COR-L47 (cell line): ENCODE measurements around the gene NXPH4.
A peak's percentile ranks its signal among the peaks of the same experiment; 100 is the strongest.

Experiments
- DNase-seq: peaks from one replicate; lab custom pipeline; 2025; lab: John Stamatoyannopoulos, UW

Gene NXPH4

DNA sequence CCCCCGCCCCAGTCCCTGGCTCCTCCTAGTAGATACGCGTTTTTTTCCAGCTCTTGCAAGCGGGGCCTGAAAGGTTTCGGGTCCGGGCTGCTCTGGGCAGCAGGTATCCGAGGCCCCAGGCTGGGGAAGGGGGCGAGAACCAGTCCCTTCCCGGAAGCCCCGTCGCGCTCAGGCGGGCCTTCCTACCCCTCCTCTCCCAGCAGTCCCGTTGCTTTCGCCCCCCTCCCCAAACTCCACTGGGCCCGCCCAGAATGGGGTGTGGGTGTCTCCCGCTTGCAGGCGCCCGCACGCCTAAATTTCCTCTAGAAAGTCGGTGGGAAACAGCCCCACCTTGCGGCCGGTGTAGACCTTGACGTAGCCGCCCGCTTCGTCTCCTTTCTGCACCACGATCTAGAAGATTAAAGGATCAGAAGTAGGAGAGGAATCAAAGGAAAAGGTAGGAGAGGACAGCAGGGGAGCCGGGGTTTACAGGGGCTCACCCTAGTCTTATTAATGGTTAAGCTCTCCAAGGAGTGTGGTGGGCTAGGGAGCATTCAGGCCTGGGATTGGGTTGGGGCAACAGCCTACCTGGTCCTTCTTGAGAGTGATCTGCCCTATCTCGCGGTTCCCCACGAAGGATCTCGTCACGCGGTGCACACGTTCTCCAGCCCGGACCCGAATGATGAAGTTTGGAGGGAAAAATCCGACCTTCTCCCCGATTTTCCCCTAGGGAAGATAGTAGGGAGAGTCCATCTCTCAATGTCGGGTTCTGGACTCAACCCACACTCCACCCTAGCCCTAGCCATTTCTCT, 27.1 kb downstream of the NXPH4 start:
- DNase-seq: peak; percentile 80

DNA sequence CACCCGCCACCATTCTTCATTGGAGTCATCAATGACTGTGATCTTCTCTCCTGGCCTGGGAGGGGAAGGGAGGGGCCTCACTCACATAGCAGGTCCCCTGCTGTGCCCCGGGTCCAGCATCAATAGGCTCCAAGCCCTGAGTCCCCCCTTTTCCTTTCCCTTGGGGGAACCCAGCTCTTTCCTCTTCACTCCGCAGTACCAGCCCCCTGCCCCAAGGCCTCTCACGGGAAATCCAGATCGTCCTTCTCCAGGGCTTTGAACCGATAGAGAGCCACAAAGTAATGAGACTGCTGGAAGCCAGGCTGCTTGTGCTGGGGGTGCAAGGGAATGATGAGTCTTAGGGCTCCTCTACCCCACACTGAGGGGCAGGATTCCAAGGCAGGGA, 27.7 kb downstream of the NXPH4 start:
- DNase-seq: no peak

DNA sequence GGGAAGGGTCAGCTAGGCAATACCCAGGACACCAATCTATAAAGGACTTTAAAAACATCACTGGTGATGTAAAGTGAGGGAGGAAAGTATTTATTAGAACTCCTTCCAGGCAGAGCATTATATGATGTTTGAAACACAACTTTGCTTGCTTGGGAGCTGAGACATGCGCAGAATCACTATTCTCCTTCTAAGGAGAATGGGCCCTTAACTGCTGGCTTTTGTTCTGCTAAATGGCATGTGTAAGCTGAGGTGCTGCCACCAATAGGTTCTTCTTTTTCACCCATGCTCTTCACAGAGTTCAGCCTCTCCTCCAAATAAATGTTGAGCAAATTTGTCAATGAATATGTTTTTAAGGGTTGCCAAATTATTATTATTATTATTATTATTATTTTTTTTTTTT, 30.4 kb downstream of the NXPH4 start:
- DNase-seq: no peak

DNA sequence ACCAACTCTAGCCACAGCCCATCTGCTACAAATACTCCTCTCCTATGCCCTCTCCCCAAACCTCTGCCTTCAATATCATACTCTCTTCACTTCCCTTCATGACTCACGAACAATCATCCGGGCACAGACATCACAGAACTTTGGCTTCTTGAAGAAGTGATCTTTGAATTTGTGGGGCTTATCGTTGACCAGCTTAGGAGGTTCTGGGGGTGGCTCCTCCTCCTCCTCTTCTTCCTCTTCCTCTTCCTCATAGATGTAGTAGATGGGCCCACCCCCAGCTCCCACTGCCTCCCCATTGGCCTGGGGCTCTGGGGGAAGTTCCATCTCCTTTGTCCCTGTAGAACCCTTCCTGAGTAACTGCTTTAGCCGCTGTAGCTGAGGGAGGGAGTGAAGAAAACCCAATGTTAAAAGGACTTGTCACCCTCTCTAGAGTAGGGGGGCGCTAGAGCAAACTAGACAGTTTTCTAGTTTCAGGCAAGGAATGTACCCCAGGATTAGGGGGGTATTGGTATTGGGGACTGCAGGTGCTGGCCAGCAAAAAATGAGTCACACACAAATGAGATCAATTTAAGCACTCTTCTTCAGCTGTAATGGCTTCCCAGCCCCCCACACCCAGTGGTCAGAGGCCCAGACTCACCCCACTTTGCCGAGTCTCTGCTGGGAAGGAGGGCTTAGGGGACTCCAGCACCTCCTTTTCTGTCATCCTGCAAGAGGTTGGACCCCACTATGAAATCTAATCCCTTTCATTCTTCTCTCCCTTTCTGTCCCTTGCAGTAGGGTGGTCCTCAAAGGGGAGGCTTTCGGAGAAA, 32.5 kb downstream of the NXPH4 start:
- no peak for DNase-seq

DNA sequence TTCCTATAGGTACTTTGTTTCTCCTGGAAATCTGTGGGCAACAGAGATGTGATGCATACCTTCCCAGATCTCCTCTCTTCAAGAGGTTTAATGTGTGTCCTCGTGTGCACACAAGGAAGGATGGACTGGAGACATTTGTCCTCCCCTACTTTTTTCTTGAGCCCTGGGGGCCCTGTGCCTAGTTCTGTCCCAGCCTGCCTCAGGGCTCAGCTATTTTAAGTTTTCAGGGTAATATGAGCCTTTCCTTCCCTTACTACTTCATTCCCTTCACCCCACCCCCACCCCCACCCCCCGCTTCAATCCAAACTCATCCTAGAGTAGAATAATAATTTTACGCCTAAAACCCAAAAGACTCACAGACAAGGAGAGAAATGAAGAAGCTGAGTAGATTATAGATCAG, 33.9 kb downstream of the NXPH4 start:
- DNase-seq: no peak

DNA sequence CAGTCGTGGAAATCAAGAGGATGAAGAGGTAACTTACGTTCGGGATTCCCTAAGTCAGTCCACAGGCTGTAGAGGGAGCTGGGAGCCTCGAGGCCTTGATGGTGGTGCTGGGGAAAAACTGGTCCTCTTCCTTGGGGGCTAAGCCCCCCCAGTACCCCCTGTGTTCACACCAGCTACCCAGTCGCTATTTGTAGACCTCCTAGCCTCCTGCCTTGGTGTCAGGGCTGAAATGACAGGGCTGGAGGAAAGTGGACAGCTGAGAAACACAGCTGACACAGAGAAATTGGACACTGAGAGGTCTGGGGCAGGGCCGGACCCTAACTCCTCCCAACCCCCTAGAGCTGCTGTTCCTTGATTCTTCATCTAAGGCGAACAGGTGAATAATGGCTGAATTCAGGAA, 34.4 kb downstream of the NXPH4 start, which contains the start of gene STAC3:
Gene STAC3 (minus strand): TSS at position 232 of the 400 bp plus-strand sequence. CDS start 1,551 bp downstream, outside the sequence.
- no peak for DNase-seq

DNA sequence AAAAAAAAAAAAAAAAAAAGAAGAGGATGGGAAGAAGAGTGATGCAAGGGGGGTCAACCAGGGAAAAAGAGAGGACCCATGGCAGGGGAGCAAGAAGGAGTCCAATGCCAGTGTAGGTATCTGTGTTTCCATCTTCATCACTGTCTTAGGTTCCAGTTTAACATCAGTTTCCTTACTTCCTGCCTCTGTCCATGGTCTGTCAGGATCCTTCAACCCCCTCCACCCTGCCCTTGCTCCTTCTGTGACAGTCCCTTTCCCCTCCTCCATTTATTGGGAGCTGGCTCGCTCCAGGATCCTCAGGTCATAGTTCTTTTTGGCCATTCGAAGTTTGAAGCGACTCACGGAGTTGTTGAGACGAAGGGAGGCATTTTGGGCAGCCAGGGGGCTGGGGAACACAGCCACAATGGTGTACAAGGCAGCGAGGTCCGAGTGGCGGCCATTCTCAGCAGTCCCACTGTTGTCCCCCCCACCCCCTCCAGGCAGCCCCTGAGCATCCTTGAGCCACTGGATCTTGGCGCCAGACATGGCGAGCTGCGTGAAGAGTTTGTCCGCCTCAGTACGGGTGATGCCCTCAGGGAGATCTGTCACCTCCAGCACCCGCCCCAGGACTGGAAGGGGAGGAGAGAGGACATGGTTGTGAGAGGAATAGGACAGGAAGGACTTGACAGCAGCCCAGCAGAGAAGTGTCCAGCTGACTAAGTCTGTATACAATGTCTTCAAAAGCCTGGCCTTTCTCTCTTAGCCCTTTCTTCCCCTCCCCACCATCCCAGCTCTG, 38.1 kb downstream of the NXPH4 start:
- no peak for DNase-seq

DNA sequence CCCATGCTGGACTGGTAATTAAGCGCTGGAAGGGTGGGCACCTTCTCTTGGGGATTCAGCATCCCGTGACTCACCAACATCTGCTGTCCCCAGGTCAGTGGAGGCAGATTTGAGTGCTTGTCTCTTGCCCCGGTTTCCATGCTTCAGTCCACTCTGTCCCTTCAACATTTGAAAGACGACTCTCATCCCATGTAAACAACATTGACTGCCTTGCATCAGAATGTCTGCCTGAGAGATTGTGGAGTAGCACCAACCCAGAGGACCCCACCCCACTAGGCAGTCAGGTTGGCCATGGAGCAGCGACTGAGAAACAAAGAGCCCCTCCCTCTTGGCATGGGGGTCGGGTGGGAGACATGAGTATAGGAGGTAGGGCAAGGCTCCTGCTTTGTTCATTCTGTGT, 39.3 kb downstream of the NXPH4 start:
- DNase-seq: no peak

DNA sequence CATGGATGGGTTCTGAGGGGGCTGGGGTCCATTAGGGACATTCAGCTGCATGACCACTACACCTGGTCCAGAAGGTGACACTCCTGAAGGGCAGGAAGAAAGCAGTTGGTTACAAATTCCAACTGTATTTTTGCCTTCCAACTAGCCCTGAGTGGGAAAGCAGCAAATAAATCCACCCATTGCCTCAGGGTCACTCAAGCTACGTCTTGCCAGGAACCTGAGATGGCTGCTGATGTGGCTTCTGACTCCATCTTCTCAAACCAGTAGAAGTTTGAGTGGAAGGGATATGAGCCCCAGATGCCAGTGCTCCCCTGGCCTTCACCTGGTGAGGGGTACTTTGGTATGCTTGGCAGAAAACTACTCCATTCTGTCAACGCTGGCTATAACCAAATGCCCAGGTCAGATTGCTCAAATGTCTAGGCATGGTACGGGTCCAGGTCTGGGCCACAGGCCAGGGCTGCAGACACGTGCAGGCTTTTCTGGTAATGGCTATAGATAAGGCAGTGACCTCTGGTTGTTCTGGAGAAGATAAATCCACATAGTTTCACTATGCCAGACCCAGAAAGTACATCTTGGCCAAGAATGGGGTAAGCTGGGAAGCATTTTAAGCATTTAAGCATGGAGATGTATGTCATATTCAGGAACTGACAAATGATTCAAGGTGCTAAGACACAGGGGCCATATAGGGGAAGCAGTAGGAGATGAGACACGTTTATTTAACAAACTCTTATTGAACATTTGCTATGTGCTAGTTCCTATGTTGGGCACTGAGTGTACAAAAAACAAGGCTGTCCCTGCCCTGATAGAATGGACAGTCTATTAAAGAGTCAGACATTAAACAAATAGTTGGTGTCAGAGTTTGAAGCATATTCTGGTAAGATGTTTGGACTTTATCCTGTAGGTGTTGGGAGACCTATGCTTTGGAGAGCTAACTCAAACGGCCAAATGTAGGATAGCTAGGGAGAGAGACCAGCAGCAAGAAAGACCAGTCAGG, 42.7 kb downstream of the NXPH4 start:
- DNase-seq: no peak

DNA sequence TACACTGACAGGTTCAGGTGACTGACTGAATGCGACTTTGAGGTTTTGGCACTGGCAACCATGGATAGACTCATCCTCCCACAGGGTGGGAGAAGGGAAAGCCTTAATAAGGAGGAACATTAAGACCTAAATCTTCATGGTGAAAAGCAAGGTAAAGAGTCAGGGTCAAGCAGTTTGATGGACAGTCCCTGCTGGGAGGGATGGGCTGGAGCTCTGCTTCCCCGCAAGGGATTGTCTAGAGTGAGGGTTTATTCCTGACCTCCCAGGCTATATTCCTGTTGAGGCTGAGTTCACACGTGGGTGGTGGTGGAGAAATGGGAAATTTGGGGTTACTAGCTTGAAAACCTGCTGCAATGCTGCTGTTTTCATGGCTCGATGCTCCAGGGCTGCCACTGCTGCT, 43.8 kb downstream of the NXPH4 start:
- DNase-seq: no peak

DNA sequence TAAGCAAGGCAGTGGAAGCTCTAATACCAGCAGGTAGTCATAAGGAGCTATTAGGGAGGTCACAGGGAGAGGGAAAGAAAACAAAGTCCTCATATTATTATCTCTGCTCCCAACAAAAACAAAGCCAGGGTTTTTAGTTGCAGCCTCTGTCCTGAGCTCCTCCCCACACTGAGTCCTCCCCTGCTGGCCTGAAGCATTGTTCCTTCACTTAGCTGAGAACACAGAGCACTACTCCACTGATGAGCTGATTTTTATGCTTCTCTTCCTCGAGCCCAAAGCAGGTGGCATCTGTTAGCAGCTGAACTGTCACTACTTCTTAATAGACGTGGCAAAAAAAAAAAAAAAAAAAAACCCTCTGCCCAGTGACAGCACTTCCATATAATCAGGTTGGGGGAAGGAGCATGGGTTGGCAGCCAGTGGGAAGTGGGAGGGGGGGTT, 44.9 kb downstream of the NXPH4 start:
- DNase-seq: peak; percentile 64

DNA sequence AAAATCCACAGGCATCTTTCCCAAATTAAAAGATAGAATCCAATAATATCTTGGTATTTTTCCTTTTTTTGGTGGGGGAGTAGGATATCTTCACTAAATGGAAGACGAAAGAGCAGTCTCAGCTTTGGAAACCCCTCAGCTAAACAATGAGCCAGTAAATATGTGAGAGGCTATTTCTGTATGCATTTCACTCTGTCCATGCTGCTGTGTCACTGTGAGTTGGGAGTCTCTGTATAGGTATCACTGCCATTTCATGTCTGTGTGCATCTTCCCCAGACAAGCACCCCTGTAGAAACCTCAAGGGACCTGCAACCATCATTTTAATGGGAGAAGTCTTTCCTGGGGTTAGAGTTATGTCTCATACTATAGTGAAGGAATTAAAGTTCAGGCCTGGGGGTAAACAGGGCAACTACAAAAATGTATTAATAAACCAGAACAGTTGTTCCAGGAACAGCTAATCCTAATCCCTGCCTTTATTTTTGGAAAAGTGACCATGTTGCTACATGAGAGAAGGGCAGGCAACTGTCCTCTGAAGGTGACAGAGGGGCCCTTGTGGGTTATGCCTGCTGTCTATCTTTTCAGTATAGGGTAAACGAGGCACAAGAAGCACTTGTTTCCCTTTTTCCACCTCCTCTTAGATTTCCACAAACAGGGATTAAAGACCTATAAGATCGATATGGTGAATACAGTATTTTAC, 45.7 kb downstream of the NXPH4 start:
- no peak for DNase-seq

DNA sequence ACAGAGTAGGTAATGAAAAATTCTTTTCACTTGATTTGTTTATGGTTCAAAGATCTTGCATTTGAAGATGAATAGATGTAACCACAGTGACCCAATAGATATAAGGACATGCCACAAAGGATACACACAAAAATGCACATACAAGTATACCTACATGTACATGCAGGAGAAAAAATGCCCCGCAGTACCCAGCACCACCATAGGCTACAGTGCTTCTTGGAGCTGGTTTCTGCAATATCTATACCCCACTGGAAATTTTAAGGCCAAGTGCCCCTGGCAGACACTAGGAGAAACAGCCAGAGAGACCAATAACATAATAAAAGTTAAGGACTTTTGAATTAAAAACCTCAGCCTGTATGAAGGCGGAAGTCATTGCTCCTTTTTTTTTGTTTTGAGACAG, 46.5 kb downstream of the NXPH4 start:
- DNase-seq: no peak

DNA sequence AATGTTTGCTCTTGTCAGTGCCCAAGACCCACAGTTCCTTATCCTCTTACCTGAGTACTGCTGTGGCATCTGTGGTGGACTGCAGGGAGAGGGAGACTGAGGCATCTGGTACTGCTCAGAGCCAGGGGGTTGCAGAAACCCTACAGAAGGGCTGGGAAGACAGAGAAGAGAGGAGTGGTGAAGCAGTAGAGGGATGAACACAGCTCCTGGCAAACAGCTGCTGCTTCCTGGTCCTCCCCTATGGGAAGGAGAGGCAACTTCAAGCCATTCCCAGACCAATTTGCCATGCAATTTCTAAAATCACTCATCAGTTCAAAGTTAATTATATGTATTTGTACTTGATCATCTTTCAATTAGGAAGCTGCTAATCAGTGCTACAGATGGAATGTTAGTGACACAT, 50.1 kb downstream of the NXPH4 start:
- no peak for DNase-seq

DNA sequence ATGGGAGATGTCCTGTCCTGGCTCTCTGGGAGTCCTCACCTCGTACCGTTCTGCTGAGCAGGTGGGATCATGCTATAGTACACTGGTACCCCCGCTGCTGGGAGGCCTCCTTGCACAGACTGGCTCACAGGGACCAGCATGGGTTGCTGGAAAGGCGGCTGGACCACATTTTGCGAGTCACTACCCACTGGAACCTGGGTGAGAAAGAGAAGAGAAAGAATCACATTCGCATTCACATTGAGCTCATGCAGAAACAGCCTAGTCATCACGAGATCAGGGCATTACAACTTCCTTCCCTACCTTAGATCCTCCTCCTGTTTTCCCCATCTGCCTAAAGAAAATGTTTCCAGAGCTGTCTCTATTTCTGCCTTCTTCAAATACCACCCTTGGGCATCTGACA, 51.7 kb downstream of the NXPH4 start:
- DNase-seq: no peak

DNA sequence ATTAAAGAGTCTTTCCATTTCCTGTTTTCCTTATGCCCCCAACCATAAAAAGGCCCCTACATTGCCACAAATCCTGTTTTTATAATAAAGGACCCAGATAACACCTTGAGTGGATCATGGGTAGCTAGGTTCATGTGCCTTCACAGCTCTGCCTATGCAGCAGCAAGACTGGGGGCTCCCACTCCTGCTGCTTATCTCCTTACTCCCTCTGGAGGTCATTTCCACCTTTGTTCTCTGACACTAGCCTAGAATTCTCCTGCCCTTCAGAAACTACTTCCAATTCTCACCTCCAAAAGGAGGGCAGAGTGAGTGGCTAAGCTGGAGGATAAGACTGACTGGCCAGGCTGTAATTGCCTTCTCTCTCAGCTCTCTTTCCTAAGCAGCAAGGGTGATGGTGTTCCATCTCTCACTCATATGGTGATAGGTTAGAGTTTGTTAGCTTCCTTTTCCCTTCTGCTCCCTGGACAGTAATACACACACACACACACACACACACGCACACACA, 54.4 kb downstream of the NXPH4 start:
- DNase-seq: no peak

DNA sequence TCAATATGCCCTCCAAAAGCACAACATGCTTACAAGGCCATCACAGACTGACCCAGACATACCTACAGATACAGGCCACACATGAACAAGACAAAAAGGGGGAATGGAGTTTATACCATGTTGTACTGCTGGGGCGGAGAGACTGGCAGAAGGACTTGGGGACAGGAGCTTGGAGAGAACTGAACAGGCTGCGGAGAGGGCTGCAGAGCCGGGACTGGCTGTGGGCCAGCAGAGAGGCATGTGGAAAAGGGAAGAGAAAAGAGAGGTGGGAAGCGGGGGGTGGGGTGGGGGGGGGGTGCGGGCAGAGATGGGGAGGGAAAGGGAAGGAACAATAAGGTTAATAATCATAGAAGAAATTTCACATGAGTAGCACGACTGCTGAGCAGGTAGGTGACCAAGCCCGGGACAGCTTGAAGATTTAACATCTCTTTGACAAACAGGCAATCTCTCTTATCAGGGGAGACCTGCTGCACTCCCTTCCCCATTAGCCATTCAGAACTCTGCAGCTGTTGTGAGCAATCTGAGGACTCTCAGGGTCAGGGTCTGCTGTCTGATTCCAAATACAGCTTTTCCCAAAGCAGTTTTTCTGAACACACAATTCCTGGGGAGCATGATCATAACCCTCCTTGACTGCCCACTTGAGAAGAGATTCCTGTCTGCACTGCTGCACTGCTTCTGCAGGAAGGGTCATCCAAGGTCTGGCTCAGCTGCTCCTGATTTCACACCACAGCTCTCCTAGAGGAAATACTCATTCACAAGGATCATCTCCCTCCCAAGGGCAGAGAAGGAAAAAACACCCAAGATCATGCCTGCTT, 56.0 kb downstream of the NXPH4 start:
- DNase-seq: no peak

DNA sequence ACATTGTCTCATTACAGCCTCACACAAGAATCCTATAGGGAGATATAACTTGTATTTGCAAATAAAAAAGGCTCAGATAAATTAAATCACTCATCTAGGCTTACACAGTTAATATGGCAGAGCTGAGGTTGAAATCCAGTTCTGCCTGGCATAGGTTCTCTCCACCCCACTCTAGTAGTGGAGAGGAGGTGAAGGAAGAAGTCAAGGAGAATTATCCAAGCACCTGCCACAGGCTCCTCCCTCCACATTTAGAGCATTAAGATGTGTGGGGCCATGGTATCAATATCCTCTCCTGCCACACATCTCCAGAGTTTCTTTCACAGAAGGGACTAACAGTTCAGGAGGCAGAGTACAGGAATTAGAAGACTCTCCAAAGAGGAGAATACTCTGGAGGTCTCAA, 56.9 kb downstream of the NXPH4 start:
- no peak for DNase-seq
